GM19035 (cell line): ENCODE data around the gene NAA38.
A peak's percentile ranks its signal among the peaks of the same experiment; 100 is the strongest.
"Not testable (repeated sequence)": the region's sequence is repeated elsewhere in the genome, so short reads cannot be mapped to it uniquely, and the experiment has no call there.

Experiments used
- ATAC-seq: cut with Tn5 transposase; IDR thresholded peaks from one replicate; pipeline ENCODE4 v1.9.1; 2021; ENCODE audit not compliant: unreplicated experiment

Gene NAA38

DNA sequence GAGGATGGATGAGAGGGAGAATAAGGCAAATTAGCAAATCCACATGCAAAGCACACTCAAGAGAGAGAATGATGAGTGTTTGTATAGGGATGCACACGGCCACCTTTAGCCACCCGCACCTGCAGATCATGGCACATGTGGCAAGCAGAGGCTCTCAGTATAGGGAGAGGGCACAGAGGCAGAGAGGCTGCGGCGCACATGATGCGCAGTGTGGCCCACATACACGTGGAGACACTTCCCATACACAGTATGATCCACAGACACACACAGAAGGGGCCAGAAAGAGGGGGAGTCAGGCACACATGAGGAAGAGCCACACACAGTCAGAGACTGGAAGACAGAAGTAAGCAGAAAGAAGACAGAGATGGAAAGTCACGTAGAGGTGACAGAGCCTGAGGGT is 24.7 kb upstream of the NAA38 start:
- no peak for ATAC-seq

DNA sequence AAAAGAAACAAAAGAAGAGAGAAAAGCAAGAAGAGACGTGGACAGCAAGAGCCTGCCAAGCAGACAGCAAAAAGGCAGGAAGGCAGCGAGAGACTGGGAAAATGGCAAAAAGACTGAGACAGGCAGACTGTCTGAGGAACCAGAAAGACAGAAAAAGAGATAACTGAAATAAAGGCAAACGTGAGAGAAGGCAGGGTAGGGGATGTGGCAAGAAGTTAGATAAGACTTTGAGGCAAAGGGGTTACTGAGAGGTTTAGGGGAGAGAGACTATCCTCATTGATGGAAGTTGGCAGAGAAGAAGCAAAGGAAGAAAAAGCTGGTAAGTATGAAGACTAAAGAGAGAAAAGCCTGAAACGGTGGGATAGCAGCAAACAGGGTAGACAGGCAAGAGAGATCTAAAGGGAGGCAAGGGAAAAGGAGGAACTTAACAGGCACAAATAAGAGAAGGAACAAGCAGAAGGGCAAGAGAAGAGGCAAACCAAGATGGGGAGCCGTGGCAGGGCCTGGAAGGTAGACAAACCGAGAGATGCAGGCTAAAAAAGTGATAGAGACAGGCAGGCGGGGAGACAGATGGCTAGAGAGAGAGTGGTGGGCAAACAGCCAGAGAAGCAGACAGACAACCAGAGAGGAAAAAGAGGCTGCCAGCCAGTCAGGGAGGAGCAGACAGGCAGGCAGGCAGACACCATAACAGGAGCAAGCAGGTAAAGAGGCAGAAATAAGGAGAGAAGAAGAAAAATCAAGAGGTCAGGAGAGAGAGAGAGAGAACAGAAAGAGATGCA is 24.1 kb upstream of the NAA38 start:
- no peak for ATAC-seq

DNA sequence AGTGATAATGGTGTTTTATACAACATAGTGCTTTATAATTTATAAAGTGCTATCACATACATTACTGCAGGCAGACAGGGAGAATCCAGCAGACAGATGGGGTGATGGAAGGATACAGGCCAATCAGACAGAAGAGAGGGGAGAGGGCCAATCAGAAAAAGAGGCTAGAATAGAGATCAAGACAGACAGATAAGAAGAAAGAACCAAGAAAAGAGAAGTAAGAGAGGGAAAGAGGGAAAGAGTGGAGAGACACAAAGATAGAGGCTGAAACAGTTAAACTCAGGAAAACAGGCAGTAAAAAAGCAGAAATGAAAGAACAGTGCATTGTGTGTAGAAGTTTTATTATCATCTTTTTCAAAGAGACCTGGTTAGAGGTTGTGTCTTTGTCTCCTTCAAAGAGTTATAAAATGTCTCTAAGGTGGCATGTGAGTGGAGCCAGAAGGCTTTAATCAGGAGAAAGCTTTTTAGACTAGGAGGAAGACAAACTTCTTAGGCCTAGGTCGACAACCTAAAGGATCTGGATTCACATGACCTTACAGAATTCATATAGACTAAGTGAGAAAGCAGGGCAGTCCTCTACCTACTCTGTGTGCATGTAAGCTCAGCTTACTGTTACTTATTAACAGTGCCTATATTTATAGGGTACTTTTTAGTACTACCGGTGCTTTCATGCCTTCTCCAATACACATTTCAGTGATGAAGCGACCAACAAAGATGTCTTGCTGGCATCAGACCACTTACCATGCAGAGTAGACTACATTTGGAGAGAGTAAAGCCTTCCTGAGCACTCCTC is 22.9 kb upstream of the NAA38 start:
- ATAC-seq, result no peak

DNA sequence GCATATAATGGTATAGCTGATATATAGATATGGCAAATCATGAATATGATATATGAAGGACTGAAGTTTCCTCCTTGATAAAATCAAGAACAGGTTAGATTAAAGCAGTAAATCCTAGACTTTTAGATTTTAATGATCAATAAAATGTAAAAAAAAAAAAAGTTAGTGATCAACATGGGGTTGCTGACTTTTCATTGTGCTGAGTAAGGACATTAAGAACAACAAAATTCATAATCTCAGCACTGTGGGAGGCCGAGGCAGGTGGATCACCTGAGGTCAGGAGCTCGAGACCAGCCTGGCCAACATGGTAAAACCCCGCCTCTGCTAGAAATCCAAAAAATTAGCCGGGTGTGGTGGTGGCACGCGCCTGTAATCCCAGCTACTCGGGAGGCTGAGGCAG is 20.9 kb upstream of the NAA38 start:
- ATAC-seq, result no peak

DNA sequence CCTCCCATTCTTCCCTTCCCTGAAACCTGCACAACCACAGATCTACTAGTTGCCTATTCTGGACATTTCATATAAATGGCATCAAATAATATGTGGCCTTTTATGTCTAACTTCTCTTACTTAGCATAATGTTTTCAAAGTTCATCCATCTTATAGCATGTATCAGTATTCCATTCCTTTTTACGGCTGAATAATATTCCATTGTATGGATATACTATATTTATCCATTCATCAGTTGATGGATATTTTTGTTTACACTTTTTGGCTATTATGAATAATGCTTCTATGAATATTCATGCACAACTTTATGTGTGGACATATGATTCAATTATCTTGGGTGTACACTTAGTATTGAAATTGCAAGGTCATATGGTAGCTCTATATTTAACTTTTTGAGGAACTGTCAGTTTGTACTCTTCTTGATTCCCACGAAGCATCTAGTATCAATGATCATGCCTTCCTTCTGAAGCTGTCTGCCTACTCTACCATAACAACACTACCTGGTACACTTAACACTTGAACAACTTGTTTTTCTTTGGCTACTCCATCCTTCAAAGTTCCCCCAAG is 18.5 kb upstream of the NAA38 start:
- ATAC-seq, result no peak

DNA sequence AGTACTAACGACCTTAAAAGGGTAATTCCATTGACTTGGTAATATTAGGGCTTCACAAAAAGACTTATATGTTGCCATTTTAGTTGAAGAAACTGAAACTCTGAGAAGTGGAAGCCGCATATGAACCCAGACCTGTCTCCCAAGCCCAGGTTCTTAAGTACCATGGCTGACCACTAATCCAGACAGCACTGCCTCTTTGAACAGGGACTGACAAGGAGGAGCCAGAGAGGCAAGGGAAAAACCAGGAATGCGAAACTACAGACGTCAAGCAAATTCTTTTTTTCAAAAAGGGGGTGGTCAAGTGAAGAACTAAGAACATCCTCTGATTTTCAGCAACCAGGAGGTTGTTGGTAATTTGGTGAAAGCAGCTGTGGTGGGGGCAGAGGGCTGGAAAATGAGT is 15.7 kb upstream of the NAA38 start:
- ATAC-seq, result no peak

DNA sequence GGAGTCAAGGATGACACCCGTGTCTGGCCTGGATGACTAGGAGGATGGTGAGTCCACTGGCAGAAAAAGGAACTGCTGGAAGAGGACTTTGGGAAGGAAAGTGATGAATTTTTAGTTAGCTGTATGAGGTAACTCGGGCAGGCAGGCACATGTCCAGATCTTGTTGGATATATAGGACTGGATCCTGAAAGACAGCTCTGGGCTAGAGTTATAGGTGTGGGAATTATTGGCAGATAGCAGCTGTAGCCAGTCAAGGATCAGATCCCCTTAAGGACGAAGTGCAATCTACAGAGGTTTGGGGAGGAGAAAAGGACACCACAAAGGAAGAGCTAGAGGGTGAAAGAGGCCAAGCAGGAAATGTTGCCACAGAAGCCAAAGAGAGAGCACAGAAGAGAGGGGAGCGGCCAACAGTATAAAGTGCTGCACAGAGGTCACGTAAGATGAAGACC is 10.5 kb upstream of the NAA38 start:
- ATAC-seq, result no peak

DNA sequence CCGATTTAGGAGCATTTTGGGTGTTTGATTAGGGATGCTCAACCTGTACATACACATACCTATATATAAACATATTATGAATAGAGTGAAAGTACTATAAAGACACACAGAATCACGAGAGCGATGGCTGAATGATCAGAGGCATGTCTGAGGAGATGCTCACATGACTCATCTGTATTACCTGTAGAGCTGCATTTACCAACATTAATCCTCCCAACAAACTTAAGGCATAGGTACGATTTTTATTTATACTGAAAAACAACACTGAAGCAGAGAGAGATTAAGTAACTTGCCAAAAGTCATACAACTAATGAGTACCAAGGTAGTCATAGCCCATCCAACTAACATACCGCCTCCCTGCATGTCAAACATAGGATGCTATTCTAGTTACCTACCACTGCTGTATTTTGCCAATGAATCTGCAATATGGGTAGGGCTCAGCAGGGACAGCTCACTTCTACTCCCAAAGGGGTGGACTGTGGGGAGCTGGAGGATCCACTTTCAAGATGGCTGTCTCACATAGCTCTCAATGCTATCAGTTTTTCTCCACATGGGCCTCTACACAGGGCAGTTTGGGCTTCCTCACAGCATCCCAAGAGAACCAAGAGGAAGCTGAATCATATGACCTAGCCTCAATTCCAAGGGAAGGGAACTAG is 7.8 kb upstream of the NAA38 start:
- no peak for ATAC-seq

DNA sequence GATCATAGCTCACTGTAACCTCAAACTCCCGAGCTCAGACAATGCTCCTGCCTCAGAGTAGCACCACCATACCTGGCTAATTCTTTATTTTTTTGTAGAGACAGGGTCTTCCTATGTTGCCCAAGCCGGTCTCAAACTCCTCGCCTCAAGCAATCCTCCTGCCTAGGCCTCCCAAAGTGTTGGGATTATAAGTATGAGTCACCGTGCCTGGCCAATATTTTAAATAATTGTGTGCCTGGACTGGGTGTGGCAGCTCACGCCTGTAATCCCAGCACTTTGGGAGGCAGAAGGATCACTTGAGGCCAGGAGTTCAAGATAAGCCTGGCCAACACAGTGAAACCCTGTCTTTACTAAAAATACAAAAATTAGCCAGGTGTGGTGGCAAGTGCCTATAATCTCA is 7.0 kb upstream of the NAA38 start:
- not testable (repeated sequence) for ATAC-seq

DNA sequence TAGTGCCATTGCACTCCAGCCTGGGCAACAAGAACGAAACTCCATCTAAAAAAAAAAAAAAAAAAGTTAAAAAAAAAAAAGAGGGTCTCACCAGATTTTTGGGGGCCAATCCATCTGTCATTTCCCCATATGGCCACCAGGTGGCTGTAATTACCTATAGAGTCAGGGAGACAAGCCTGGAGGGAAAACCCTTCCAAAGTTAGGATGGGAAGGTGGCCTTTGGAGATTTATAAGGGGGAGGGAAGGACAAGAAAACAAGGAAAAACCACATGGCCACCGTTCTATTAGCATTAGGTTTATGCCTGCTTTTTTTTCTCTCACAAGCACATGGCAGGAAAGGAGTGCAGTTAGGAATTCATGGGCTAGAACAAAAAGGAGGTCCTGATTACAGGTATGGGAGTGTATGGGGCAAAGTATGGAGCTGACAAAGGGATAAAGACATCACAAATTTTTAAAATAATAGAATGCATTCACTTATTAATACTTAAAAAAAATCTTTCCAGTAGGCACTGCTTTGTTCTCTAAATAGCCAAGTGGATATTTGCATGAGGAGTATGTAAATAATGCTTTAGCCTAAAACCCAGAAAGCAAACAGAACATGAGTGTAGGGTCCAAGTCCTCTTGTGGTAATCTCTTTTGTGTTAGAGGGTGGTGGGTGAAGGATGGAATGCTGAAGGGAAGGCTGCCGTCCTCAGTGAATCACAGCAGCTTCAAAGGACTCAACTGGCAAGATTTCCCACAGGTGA is 5.5 kb upstream of the NAA38 start:
- ATAC-seq, result no peak

DNA sequence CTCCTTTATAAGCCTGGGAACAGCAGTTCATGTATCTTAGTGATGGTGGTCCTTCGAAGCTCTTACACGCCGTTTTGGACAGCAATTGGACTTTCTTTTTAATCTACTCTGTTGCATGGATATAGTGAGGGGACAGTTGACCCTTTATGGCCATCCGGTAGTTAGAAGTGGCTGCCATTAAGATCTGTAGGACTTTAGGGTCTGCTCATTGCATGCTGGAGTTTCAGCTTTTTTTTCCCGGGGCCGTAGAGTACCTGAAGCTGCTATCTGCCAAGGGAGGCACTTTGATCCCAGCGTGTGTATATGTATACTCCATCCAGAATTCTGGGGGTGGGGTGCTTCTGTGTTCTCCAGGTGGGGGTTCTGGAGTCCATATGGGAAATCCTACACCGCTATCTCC is 1.7 kb upstream of the NAA38 start:
- no peak for ATAC-seq

DNA sequence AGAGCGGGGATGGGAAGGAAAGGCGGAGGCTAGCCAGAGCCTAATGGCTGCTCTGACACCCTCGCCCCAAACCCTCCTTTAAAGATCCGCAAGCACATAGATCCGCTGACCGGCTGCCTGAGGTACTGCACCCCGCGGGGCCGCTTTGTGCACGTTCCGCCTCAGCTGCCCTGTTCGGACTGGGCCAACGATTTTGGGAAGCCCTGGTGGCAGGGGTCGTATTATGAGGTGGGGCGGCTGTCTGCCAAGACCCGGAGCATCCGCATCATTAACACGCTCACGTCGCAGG is 1.1 kb upstream of the NAA38 start:
- ATAC-seq, result no peak

DNA sequence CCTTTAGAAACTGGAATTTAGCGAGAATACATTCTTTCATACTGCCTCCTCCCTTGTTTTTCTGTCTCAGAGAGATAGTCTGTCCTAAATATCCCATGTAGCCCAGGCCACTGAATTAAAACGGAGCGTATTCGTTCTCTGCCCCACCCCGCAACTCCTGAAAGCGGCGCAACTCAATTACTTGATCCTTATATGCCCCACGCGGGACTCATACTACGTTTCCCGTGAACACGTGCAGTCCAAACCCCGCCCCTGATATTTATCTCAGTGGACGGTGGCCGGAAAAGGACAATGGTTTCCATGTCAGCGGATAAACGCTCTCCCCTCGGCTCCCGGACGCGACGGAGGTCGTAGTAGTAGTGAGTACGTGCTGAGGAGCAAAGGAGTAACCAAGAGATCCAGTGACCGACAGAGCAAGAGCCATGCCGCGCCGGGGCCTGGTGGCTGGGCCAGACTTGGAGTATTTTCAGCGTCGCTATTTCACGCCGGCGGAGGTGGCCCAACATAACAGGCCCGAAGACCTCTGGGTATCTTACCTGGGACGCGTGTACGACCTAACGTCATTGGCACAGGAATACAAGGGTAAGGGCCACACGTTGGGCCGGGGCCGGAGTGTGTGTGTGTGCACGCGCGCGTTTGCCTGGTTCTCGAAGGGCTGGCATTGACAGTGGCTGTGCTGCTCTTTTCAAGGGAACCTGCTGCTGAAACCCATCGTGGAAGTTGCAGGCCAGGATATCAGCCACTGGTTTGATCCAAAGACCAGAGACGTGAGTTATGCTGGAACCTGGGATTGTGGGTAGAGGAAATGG is 558 bp upstream of the NAA38 start, which contains the start of gene CYB5D1:
TSS of gene CYB5D1 (plus strand) at position 291 of the 809 bp plus-strand sequence. CDS start at position 423, 132 bp downstream.
- peak; percentile 47 for ATAC-seq

DNA sequence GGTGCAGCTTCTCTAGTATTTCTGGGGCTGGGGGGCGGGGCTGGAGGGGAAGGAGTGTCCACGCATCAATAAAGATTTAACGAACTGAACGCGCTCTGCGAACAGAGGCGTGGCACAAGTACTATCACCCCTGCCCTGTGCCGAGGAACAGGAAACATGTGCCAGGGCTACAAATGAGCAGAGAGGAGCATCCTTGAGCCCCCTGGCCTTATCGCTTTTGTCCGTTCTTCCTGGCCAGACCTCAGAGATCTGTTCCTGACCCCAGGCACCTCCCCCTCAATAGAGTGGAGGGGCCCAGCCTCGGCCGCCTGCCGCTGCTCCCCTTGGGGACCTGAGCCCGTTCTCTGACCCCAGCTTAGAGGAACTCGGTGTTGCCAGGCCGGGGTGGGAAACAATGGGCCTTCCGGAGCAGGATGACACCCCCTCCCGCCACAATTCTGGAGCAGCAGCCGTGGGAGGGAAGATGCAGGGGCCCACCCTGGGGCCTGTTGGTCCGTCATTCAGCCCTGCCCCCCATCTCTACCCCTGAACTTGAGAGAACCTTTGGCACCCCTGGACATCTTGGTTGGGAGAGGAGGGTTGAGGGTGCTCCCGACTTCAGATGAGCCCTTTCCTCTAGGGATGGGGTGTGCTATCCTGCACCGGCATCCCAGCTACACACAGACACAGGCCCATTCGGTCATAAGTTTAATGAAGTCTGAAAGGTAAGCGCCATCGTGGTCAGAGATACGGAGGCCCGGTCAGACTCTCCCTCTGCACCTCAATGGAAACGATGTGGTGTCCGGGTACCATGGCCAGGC is 1.1 kb downstream of the NAA38 start:
- ATAC-seq, result no peak

DNA sequence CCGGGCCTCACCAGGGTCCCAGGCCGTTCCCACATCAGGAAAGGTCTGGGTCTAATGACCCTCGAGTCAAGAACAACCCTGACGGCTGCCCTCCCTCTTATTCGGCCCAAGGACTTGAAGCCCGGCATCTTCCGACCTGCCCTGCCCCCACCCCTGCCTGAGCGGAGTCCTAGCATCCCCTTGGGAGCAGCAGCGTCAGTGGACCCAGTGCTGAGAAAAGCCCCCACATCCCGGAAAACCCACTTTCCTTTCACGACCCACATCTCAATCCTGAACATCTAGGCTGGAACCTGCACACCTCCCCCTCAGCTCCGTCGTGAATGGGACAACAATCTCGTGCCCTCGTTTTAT is 1.7 kb downstream of the NAA38 start:
- ATAC-seq, result no peak

DNA sequence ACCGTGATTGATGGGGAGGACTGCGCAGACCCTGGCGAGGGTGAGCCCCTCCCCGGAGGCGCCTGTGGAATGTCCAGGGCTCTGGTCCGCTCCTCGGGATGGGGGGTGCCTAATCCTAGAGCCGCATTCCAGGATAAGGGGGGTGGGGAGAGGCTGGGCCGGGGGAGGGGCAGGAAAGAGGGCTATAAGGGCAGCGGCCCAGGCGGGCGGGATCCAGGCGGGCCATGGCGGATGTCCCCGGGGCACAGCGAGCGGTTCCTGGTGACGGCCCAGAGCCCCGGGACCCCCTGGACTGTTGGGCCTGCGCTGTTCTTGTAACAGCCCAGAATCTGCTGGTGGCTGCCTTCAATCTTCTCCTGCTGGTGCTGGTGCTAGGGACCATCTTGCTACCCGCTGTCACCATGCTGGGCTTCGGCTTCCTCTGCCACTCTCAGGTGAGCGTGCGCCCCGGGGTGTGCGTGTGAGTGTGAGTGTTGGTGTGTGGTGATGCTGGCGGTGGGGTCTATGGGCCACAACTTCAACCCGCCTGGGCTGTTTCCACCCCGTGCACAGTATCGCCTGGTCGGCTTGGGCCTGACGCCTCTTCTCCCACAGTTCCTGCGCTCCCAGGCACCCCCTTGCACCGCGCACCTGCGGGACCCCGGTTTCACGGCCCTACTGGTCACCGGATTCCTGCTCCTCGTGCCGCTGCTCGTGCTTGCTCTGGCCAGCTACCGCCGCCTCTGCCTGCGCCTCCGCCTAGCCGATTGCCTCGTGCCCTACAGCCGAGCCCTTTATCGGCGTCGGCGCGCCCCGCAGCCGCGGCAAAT is 2.3 kb downstream of the NAA38 start, which contains the start of gene TMEM88:
TSS of gene TMEM88 (plus strand) at position 216 of the 809 bp plus-strand sequence. CDS start at position 225, 9 bp downstream.
- ATAC-seq, result no peak

DNA sequence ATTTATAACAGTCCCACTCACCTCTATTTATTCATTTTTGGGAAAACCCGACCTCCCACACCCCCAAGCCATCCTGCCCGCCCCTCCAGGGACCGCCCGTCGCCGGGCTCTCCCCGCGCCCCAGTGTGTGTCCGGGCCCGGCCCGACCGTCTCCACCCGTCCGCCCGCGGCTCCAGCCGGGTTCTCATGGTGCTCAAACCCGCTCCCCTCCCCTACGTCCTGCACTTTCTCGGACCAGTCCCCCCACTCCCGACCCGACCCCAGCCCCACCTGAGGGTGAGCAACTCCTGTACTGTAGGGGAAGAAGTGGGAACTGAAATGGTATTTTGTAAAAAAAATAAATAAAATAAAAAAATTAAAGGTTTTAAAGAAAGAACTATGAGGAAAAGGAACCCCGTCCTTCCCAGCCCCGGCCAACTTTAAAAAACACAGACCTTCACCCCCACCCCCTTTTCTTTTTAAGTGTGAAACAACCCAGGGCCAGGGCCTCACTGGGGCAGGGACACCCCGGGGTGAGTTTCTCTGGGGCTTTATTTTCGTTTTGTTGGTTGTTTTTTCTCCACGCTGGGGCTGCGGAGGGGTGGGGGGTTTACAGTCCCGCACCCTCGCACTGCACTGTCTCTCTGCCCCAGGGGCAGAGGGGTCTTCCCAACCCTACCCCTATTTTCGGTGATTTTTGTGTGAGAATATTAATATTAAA is 3.1 kb downstream of the NAA38 start:
- ATAC-seq, result no peak

DNA sequence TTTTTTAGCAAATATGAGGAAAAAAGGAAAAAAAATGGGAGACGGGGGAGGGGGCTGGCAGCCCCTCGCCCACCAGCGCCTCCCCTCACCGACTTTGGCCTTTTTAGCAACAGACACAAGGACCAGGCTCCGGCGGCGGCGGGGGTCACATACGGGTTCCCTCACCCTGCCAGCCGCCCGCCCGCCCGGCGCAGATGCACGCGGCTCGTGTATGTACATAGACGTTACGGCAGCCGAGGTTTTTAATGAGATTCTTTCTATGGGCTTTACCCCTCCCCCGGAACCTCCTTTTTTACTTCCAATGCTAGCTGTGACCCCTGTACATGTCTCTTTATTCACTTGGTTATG is 3.7 kb downstream of the NAA38 start:
- ATAC-seq, result no peak
